K562 (cell line): ENCODE data around the gene FRMD4A. TPM values are rescaled to one million over a fixed set of nuclear protein-coding genes. Genes with fewer than 3 reads are reported as not detected.

Experiments used
- ATAC-seq: fragments of 200-7000 bp; cut with Tn5 transposase; 3 replicates; pipeline ENCODE4 v1.9.1; 2020; ENCODE audit warnings: moderate library complexity
- BruUV-seq: library from RNA; stranded (reverse); fragments of 400-500 nt; replicated peaks from 2 replicates; lab custom pipeline; 2021; lab: Mats Ljungman, UMichigan
- CTCF ChIA-PET: fragments of 300-600 bp; formaldehyde crosslinking; extraction: SDS; loops from one replicate; lab custom pipeline; 2021; ENCODE audit warnings: low intra/inter-chr PET ratio; lab: Yijun Ruan, JAX
- POLR2A ChIA-PET: fragments of 300-600, 350-650 bp; sonication (Branson Sonifier 250); formaldehyde crosslinking; extraction: SDS; loops from one replicate; lab custom pipeline; 2021; ENCODE audit warnings: antibody characterized with exemption, inconsistent platforms; lab: Yijun Ruan, JAX
- DNase-seq, 4 experiments: peaks; one replicate each; pipeline versions ENCODE4 v3.0.0 to v3.0.0-alpha.2; 2011 to 2018; ENCODE audit warnings: low spot score in 3 of 4, mixed read lengths in 3 of 4; ENCODE audit errors: extremely low read depth in 1 of 4
- FAIRE-seq: peaks from 2 replicates; lab custom pipeline; 2011; peaks lifted over from hg19 to GRCh38; lab: Jason Lieb, UNC
- H2AFZ ChIP-seq: 2 replicates; pipeline ENCODE4 v1.6.0; 2011; ENCODE audit warnings: low read depth, low read length, control low read depth, inconsistent platforms
- H3K27ac ChIP-seq: fragments of 200-600 bp; 3 replicates; pipeline ENCODE4 v1.8.0; 2011; ENCODE audit warnings: low read depth, mild to moderate bottlenecking, control low read depth, inconsistent platforms, low read length, moderate library complexity, mixed read lengths; ENCODE audit errors: extremely low read depth
- H3K27me3 ChIP-seq, 2 experiments: fragments of 300-600 bp in 1 of 2; 2 replicates in 1 of 2; 3 replicates in 1 of 2; pipeline versions ENCODE4 v1.6.0 to v1.8.0; 2011; ENCODE audit warnings: inconsistent platforms in 2 of 2, low read length in 2 of 2, mild to moderate bottlenecking in 1 of 2, mixed read lengths in 1 of 2, moderate library complexity in 1 of 2; ENCODE audit not compliant: control insufficient read depth in 2 of 2, insufficient read depth in 2 of 2
- H3K36me3 ChIP-seq: fragments of 300-600 bp; 3 replicates; pipeline ENCODE4 v1.8.0; 2011; ENCODE audit warnings: mild to moderate bottlenecking, low read length, inconsistent platforms; ENCODE audit not compliant: control insufficient read depth, insufficient read depth
- H3K4me1 ChIP-seq, 2 experiments: fragments of 200-600 bp in 1 of 2; replicated peaks in 1 of 2; 2 replicates in 1 of 2; 3 replicates in 1 of 2; pipeline versions ENCODE4 v1.5.1 to v1.8.0; 2011; ENCODE audit warnings: inconsistent platforms in 2 of 2, low read length in 2 of 2, mild to moderate bottlenecking in 1 of 2, mixed read lengths in 1 of 2, moderate library complexity in 1 of 2; ENCODE audit not compliant: control insufficient read depth in 2 of 2, insufficient read depth in 2 of 2
- H3K4me2 ChIP-seq: 2 replicates; pipeline ENCODE4 v1.6.1; 2011; ENCODE audit warnings: low read length, control low read depth, inconsistent platforms, mixed read lengths; ENCODE audit not compliant: insufficient read depth
- H3K4me3 ChIP-seq: fragments of 200-600 bp; sonication (generic), shearing (Covaris generic); 2 replicates; pipeline ENCODE4 v1.5.1; 2016; ENCODE audit warnings: control low read depth, inconsistent platforms
- H3K79me2 ChIP-seq: fragments of 200-600 bp; 3 replicates; pipeline ENCODE4 v1.8.0; 2011; ENCODE audit warnings: low read length, inconsistent platforms; ENCODE audit not compliant: control insufficient read depth, insufficient read depth
- H3K9ac ChIP-seq, 2 experiments: 2 replicates each; pipeline versions ENCODE4 v1.6.0 to v1.6.1; 2011; ENCODE audit warnings: low read depth in 2 of 2, low read length in 2 of 2, control low read depth in 1 of 2, inconsistent platforms in 1 of 2, mild to moderate bottlenecking in 1 of 2, mixed read lengths in 1 of 2; ENCODE audit not compliant: insufficient read depth in 1 of 2
- H3K9me1 ChIP-seq: one replicate; pipeline ENCODE4 v1.6.0; 2011; ENCODE audit warnings: inconsistent platforms, mild to moderate bottlenecking, low read length, moderate library complexity; ENCODE audit not compliant: control insufficient read depth, insufficient read depth
- H3K9me3 ChIP-seq: replicated peaks from 2 replicates; pipeline ENCODE4 v1.5.1; 2011; ENCODE audit warnings: low read depth, low read length, inconsistent platforms; ENCODE audit not compliant: control insufficient read depth, insufficient read depth
- H4K20me1 ChIP-seq: replicated peaks from 2 replicates; pipeline ENCODE4 v1.6.1; 2011; ENCODE audit warnings: low read length, inconsistent platforms, mixed read lengths; ENCODE audit not compliant: control insufficient read depth, insufficient read depth
- CHD1 ChIP-seq: fragments of 200-600 bp; sonication (generic); IDR thresholded peaks from one replicate; pipeline ENCODE4 v1.6.1; 2012; ENCODE audit warnings: mild to moderate bottlenecking, moderate library complexity, low read length, inconsistent platforms
- CREBBP ChIP-seq: IDR thresholded peaks from one replicate; pipeline ENCODE4 v1.6.1; 2012; ENCODE audit warnings: low read depth, mild to moderate bottlenecking, control low read depth, inconsistent platforms, low read length
- CXXC5 ChIP-seq: fragments of 250-450 bp; sonication (Bioruptor Pico); IDR thresholded peaks from 2 replicates; pipeline ENCODE4 v1.8.0; 2022; ENCODE audit warnings: inconsistent platforms, mild to moderate bottlenecking, moderate library complexity
- DEAF1 ChIP-seq: fragments of 450-650 bp; formaldehyde crosslinking; IDR thresholded peaks from 2 replicates; pipeline ENCODE4 v1.4.0; 2020; ENCODE audit warnings: mild to moderate bottlenecking, moderate library complexity
- MIER1 ChIP-seq: fragments of 450-650 bp; IDR thresholded peaks from 2 replicates; pipeline ENCODE4 v1.6.1; 2016; ENCODE audit warnings: antibody characterized with exemption, mild to moderate bottlenecking, low read depth
- NR2C1 ChIP-seq, 2 experiments: fragments of 450-650 bp; IDR thresholded peaks; 2 replicates each; pipeline ENCODE4 v1.6.1; 2017; ENCODE audit warnings: mild to moderate bottlenecking in 2 of 2, antibody characterized with exemption in 1 of 2, inconsistent platforms in 1 of 2, missing compliant biosample characterization in 1 of 2, missing genetic modification characterization in 1 of 2
- PURB ChIP-seq: sonication (generic); formaldehyde crosslinking; IDR thresholded peaks from 2 replicates; pipeline ENCODE4 v1.9.0; 2021; ENCODE audit warnings: low read depth, mild to moderate bottlenecking, missing genetic modification reagents
- ZBTB8A ChIP-seq: fragments of 450-650 bp; IDR thresholded peaks from 2 replicates; pipeline ENCODE4 v1.6.1; 2018; ENCODE audit warnings: mild to moderate bottlenecking, moderate library complexity; ENCODE audit not compliant: partially characterized antibody
- ZNF23 ChIP-seq: fragments of 250-450 bp; sonication (Bioruptor Pico); IDR thresholded peaks from 2 replicates; pipeline ENCODE4 v1.4.0; 2020; ENCODE audit warnings: mild to moderate bottlenecking
- ZNF551 ChIP-seq: fragments of 250-450 bp; sonication (Bioruptor Pico); IDR thresholded peaks from 2 replicates; pipeline ENCODE4 v1.5.0; 2021; ENCODE audit warnings: mild to moderate bottlenecking, moderate library complexity
- ZNF766 ChIP-seq: fragments of 200-800 bp; sonication (Bioruptor generic); conservative IDR thresholded peaks from 2 replicates; pipeline ENCODE4 v1.6.1; 2016; ENCODE audit warnings: missing genetic modification characterization, missing compliant biosample characterization
- whole genome bisulfite sequencing: fragments of 100-300 bp; shearing (Covaris generic); methylation state at CpG from one replicate; pipeline ENCODE4 v1.1.6; 2016; ENCODE audit warnings: low coverage, mixed read lengths; ENCODE audit not compliant: insufficient coverage; ENCODE audit errors: missing lambda C conversion rate; 5-methylcytosine and 5-hydroxymethylcytosine counted together
- in situ Hi-C: fragments of 300-500 bp; cut with MboI; formaldehyde crosslinking; loops from 4 replicates; pipeline ENCODE4 v1.15.0; 2018; ENCODE audit warnings: inconsistent platforms, mixed read lengths
- intact Hi-C: fragments of 100-400 bp; cut with micrococcal nuclease; formaldehyde crosslinking; loops from 2 replicates; pipeline ENCODE4 v1.14.2; 2022
- polyA plus RNA-seq, 8 experiments: library from polyadenylated mRNA; depleted of rRNA in 4 of 8; stranded (reverse) in 5 of 8; unstranded in 3 of 8; fragments of >200 nt; fragmentation: Nextera tagmentation in 2 of 8; fragmentation: Illumina TruSeq in 1 of 8; extraction: Ambion mirVana in 2 of 8; extraction: Trizol in 1 of 8; gene quantifications; 2 replicates each; pipeline versions ENCODE4 v1.2.1 to v1.2.3, GENCODE V29; 2011 to 2014; ENCODE audit warnings: inconsistent platforms in 1 of 8, missing spikeins in 1 of 8
- total RNA-seq, 7 experiments: library from RNA; depleted of rRNA in 6 of 7; stranded (reverse); fragments of >200 nt in 6 of 7; fragmentation: Illumina TruSeq in 2 of 7; extraction: Trizol in 2 of 7; gene quantifications; 2 replicates each; pipeline versions ENCODE4 v1.2.1 to v1.2.3, GENCODE V29; 2011 to 2021; ENCODE audit warnings: low replicate concordance in 1 of 7
- TF ChIP-seq, protein P1 (sequence below): fragments of 450-650 bp; formaldehyde crosslinking; IDR thresholded peaks from 2 replicates; pipeline ENCODE4 v1.4.0; 2020; ENCODE audit warnings: mild to moderate bottlenecking, mixed read lengths
- TF ChIP-seq, protein P2 (sequence below): IDR thresholded peaks from 2 replicates; pipeline ENCODE4 v1.6.1; 2011; ENCODE audit not compliant: insufficient read length; ENCODE audit errors: extremely low read depth

FRMD4A gene
- total and polyA plus RNA-seq, 9 of the 15 experiments (the other 6 are each of a cell fraction or from before 2014, with no cell fraction given): 0.80 to 5.2 (median 3.0) TPM

DNA sequence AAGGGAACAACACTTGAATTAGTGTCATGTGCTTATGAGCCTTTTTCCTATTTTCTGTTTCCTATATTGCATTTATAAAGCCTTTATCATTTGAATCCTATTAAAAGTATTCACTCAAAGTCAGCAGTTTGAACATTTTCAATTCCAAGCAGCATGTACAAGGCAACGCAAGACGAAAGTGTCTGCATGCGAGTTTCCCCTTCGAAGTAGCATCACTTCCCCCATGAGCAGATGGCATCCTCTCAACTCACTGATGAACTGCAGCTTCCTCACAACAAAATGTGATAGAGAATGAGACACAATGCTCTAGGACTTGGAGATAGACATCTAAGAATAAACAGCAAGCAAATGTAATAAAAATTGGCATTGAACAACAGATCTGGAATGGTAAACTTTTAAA is 473.3 kb downstream of the FRMD4A start:
- in situ Hi-C loops: no loop called here
- Histone ChIP-seq H3K4me3 (no peak overlapping the region), H3K79me2 (no peaks in the 10 kb centered on the region), H3K27me3 (peaks cover 12 to 26% of the 10 kb centered on the region in 2 experiments), H3K27ac (no peak overlapping the region), H3K9me1 (no peaks in the 10 kb centered on the region), H2AFZ (no peak overlapping the region), H3K36me3 (no peaks in the 10 kb centered on the region), H4K20me1 (no peaks in the 10 kb centered on the region; the same call in 1 of the 2 replicates), H3K4me2 (no peak overlapping the region), H3K9me3 (no peaks in the 10 kb centered on the region), H3K9ac (no peak overlapping the region)
- no peak for FAIRE-seq
- BruUV-seq: no TSS peak
- ATAC-seq: no peak
- intact Hi-C loops: no loop called here
- WGBS: 3% methylated on average over 4 of the region's 4 CpGs
- ChIA-PET POLR2A (no interaction called here), CTCF (no interaction called here)
- TF ChIP-seq ZNF766 (CRISPR knock-in tag) (no peak), ZNF23 (CRISPR knock-in tag) (no peak), ZNF551 (CRISPR knock-in tag) (no peak), DEAF1 (CRISPR knock-in tag) (no peak)
- TF ChIP-seq, all 486 proteins: peak for 0
- no peaks in the 10 kb centered on the region for H3K4me1 ChIP-seq
- no peak for DNase-seq

DNA sequence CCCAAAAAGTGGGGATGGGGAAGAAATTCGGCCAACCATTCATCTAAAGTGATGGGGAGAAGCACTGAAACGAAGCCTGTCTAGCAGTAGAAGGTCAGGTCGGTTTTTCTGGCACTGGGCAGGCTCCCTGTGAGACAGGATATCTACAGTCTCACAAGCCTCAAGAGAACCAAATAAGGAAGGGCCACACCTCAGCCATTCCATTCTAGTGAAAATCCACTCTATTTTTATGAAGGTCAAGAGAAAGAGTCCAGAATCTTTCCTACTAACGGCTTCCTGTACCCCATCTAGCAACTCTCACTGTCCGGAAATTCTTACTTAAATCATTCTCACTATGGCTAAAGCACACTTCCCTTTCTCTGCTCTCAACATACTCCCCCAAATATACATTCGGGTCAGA is 476.9 kb downstream of the FRMD4A start:
- POLR2A ChIA-PET: no interaction called here
- FAIRE-seq: no peak
- no peaks in the 10 kb centered on the region for H3K79me2 ChIP-seq
- TF ChIP-seq PURB: no peak
- TF ChIP-seq, protein P1, sequence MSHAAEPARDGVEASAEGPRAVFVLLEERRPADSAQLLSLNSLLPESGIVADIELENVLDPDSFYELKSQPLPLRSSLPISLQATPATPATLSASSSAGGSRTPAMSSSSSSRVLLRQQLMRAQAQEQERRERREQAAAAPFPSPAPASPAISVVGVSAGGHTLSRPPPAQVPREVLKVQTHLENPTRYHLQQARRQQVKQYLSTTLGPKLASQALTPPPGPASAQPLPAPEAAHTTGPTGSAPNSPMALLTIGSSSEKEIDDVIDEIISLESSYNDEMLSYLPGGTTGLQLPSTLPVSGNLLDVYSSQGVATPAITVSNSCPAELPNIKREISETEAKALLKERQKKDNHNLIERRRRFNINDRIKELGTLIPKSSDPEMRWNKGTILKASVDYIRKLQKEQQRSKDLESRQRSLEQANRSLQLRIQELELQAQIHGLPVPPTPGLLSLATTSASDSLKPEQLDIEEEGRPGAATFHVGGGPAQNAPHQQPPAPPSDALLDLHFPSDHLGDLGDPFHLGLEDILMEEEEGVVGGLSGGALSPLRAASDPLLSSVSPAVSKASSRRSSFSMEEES (CRISPR knock-in tag): no peak
- TF ChIP-seq MIER1: no peak
- no peak for TF ChIP-seq CXXC5 (CRISPR knock-in tag)
- TF ChIP-seq ZBTB8A: no peak
- no peak for TF ChIP-seq NR2C1 (IDR thresholded peaks at IDR 0.05)
- no peak for TF ChIP-seq NR2C1 (tag; IDR thresholded peaks at IDR 0.05)
- no peak for TF ChIP-seq CREBBP
- no peak for TF ChIP-seq CHD1
- TF ChIP-seq, protein P2, sequence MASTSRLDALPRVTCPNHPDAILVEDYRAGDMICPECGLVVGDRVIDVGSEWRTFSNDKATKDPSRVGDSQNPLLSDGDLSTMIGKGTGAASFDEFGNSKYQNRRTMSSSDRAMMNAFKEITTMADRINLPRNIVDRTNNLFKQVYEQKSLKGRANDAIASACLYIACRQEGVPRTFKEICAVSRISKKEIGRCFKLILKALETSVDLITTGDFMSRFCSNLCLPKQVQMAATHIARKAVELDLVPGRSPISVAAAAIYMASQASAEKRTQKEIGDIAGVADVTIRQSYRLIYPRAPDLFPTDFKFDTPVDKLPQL: no peak

More for the DNA sequence above, 476.9 kb downstream of the FRMD4A start:
- in situ Hi-C loops (no loop called here), intact Hi-C loops (no loop called here)
- no peak overlapping the region for H3K4me2 ChIP-seq
- BruUV-seq: no TSS peak
- DNase-seq: no peak
- H3K4me3 ChIP-seq: no peak overlapping the region
- H3K9me1 ChIP-seq: no peaks in the 10 kb centered on the region
- peaks cover 6 to 16% of the 10 kb centered on the region in 2 experiments; a peak in 4 of 5 replicates for H3K27me3 ChIP-seq
- H2AFZ ChIP-seq: no peak overlapping the region
- no peaks in the 10 kb centered on the region for H3K4me1 ChIP-seq
- CTCF ChIA-PET: no interaction called here
- H3K9me3 ChIP-seq: no peaks in the 10 kb centered on the region
- H3K36me3 ChIP-seq: no peaks in the 10 kb centered on the region
- 2% methylated on average over 6 of the region's 6 CpGs for WGBS
- no peak for ATAC-seq
- no peaks in the 10 kb centered on the region; the same call in 1 of the 2 replicates for H4K20me1 ChIP-seq
- H3K9ac ChIP-seq: no peak overlapping the region
- no peak overlapping the region for H3K27ac ChIP-seq
